ENCODE data around the gene METTL6. TPM values are rescaled to one million over a fixed set of nuclear protein-coding genes. Genes with fewer than 3 reads are reported as not detected.

METTL6 gene
- total RNA-seq, 6 donors from 2014 or later, result 10.5 to 20.7 (median 13.9) TPM

DNA sequence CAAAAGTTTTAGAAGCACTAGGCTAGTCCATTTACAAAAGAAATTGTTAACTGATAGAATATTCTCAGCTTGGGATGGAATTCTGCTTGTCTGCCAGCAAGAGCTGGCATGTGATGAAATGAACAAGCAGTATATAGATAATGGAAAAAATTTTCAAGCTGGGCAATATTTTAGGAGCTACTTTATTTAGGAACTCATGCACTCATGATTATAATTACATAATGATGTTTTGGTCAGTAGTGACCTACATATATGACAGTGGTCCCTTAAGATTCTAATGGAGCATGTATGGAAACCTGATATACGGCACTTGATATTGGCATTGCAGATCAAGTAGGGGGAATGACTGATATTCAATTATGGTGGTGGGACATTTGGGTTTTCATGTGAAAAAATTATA lies 6.2 kb upstream of the METTL6 start:
- no peaks in the 10 kb centered on the region for H3K27me3 ChIP-seq
- no peak overlapping the region for H3K27ac ChIP-seq
- DNase-seq, result no peak
- peaks cover 9 to 24% (median 14%) of the 10 kb centered on the region in 4 donors for H3K4me1 ChIP-seq
- no peak overlapping the region for H3K4me3 ChIP-seq
- whole genome bisulfite sequencing, 2 donors, result 91 to 100% methylated on average over 1 of the region's 1 CpG
- TF ChIP-seq EP300 (IDR thresholded peaks at IDR 0.05), result no peak
- TF ChIP-seq, protein P1, sequence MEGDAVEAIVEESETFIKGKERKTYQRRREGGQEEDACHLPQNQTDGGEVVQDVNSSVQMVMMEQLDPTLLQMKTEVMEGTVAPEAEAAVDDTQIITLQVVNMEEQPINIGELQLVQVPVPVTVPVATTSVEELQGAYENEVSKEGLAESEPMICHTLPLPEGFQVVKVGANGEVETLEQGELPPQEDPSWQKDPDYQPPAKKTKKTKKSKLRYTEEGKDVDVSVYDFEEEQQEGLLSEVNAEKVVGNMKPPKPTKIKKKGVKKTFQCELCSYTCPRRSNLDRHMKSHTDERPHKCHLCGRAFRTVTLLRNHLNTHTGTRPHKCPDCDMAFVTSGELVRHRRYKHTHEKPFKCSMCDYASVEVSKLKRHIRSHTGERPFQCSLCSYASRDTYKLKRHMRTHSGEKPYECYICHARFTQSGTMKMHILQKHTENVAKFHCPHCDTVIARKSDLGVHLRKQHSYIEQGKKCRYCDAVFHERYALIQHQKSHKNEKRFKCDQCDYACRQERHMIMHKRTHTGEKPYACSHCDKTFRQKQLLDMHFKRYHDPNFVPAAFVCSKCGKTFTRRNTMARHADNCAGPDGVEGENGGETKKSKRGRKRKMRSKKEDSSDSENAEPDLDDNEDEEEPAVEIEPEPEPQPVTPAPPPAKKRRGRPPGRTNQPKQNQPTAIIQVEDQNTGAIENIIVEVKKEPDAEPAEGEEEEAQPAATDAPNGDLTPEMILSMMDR (IDR thresholded peaks at IDR 0.05), result no peak
- TF ChIP-seq POLR2A (IDR thresholded peaks at IDR 0.05), result no peak
- no peak for TF ChIP-seq POLR2AphosphoS5 (IDR thresholded peaks at IDR 0.05)
- H3K36me3 ChIP-seq, result peaks cover 22 to 84% (median 60%) of the 10 kb centered on the region in 4 donors
- no peak for ATAC-seq (ENCODE audit: low FRiP score in 2 of 2)
- H3K9me3 ChIP-seq, result no peaks in the 10 kb centered on the region

- no peak overlapping the region for H3K27ac ChIP-seq
- WGBS, 2 donors, result 78 to 86% methylated on average over 3 of the region's 3 CpGs
- H3K27me3 ChIP-seq, result no peaks in the 10 kb centered on the region
- no peak overlapping the region for H3K4me3 ChIP-seq
- peaks cover 11 to 62% (median 39%) of the 10 kb centered on the region in 4 donors for H3K36me3 ChIP-seq
- ATAC-seq (ENCODE audit: low FRiP score in 2 of 2) (no peak), DNase-seq (no peak)
- no peak for TF ChIP-seq POLR2A (IDR thresholded peaks at IDR 0.05)
- TF ChIP-seq EP300 (IDR thresholded peaks at IDR 0.05), result no peak
- TF ChIP-seq, protein P1 (IDR thresholded peaks at IDR 0.05), result no peak
- no peak for TF ChIP-seq POLR2AphosphoS5 (IDR thresholded peaks at IDR 0.05)
- peaks cover 15 to 35% (median 19%) of the 10 kb centered on the region in 4 donors for H3K4me1 ChIP-seq
- no peaks in the 10 kb centered on the region for H3K9me3 ChIP-seq
Observed at GRCh38 chr3:15431256-15431837, 4.0 kb upstream of the METTL6 start.

GRCh38 chr3:15430624-15431023 lies 3.3 kb upstream of the METTL6 start:
- peaks cover 7 to 55% (median 33%) of the 10 kb centered on the region in 4 donors for H3K36me3 ChIP-seq
- DNase-seq, result no peak
- ATAC-seq (ENCODE audit: low FRiP score in 2 of 2), result no peak

DNA sequence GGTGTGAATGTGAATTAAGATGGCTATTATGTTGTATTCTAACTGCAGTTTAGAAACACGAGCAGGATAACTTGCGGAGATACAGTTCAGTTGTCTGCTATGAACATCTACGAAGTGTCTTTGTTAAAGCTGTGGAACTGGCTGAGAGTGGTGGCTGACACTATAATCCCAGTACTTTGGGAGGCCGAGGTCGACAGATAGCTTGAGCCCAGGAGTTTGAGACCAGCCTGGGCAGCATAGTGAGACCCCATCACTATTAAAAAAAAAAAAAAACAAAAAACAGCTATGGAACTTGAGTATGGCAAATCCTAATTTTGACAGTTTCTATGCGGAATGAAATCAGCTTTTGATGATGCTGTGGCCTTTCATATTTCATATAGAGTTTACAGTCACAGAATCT lies 1.7 kb upstream of the METTL6 start:
- DNase-seq (no peak), ATAC-seq (ENCODE audit: low FRiP score in 2 of 2) (no peak)
- Histone ChIP-seq H3K36me3 (peaks cover 0 to 46% (median 17%) of the 10 kb centered on the region in 4 donors), H3K4me3 (peak overlapping the region in 3 of 4 donors; percentile 60 to 86 (median 82)), H3K27me3 (no peaks in the 10 kb centered on the region), H3K4me1 (peaks cover 18 to 52% (median 26%) of the 10 kb centered on the region in 4 donors), H3K27ac (no peak overlapping the region), H3K9me3 (no peaks in the 10 kb centered on the region)
- TF ChIP-seq POLR2A (IDR thresholded peaks at IDR 0.05) (no peak), POLR2AphosphoS5 (IDR thresholded peaks at IDR 0.05) (no peak), EP300 (IDR thresholded peaks at IDR 0.05) (no peak)
- TF ChIP-seq, protein P1 (IDR thresholded peaks at IDR 0.05), result no peak
- 91 to 92% methylated on average over 6 of the region's 6 CpGs for WGBS, 2 donors

More at GRCh38 chr3:15430624-15431023, 3.3 kb upstream of the METTL6 start:
- WGBS, 2 donors, result 63 to 86% methylated on average over 1 of the region's 1 CpG
- TF ChIP-seq EP300 (IDR thresholded peaks at IDR 0.05) (no peak), POLR2AphosphoS5 (IDR thresholded peaks at IDR 0.05) (no peak), POLR2A (IDR thresholded peaks at IDR 0.05) (no peak)
- TF ChIP-seq, protein P1 (IDR thresholded peaks at IDR 0.05), result no peak
- Histone ChIP-seq H3K27me3 (no peaks in the 10 kb centered on the region), H3K4me3 (no peak overlapping the region), H3K27ac (no peak overlapping the region), H3K4me1 (peaks cover 18 to 42% (median 26%) of the 10 kb centered on the region in 4 donors), H3K9me3 (no peaks in the 10 kb centered on the region)

- Histone ChIP-seq H3K4me3 (peak overlapping the region; percentile 54 to 86 (median 71)), H3K9me3 (no peaks in the 10 kb centered on the region), H3K4me1 (peaks cover 18 to 52% (median 26%) of the 10 kb centered on the region in 4 donors), H3K36me3 (peaks cover 0 to 46% (median 14%) of the 10 kb centered on the region in 4 donors), H3K27me3 (no peaks in the 10 kb centered on the region), H3K27ac (peak overlapping the region in 2 of 4 donors; percentile 91 to 92)
- no peak for DNase-seq
- TF ChIP-seq EP300 (IDR thresholded peaks at IDR 0.05) (no peak), POLR2AphosphoS5 (IDR thresholded peaks at IDR 0.05) (peak in 1 of 2 donors; percentile 20), POLR2A (IDR thresholded peaks at IDR 0.05) (peak in 1 of 4 donors; percentile 53)
- TF ChIP-seq, protein P1 (IDR thresholded peaks at IDR 0.05), result no peak
- ATAC-seq (ENCODE audit: low FRiP score in 2 of 2), result peak; percentile 34 to 74
- WGBS, 2 donors, result 15 to 20% methylated on average over 9 of the region's 9 CpGs
Observed at GRCh38 chr3:15428539-15428938, 1.2 kb upstream of the METTL6 start.
